Panc1 (cell line): Measurements from ENCODE around the gene GPC6.

Experiments
- POLR2AphosphoS5 ChIP-seq: IDR thresholded peaks from 2 replicates; pipeline ENCODE4 v1.6.1; 2012; ENCODE audit warnings: mild to moderate bottlenecking, low read depth, low read length, moderate library complexity
- TF ChIP-seq, protein P1 (sequence below): fragments of 450-650 bp; IDR thresholded peaks from 2 replicates; pipeline ENCODE4 v1.5.1; 2017; ENCODE audit warnings: mild to moderate bottlenecking

DNA sequence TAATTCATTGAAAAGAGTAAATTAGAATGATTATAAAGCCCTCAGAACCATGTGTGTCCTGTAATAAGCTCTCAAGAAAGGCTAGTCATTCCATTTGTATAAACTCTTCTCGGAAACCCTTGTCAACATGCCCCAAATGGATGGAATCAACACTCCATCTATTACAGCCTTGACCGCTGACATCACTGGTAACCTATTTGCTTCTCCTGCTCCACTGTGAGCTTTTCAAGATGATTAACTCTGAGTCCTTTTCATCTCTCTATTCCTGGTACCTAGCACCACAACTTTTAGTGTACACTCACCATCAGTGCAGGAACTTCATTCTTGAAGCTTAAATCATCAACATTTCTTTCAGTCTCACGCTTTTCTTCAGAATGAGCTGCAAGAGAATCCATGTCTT lies 640.9 kb downstream of the GPC6 start:
- TF ChIP-seq POLR2AphosphoS5: no peak
- TF ChIP-seq, protein P1, sequence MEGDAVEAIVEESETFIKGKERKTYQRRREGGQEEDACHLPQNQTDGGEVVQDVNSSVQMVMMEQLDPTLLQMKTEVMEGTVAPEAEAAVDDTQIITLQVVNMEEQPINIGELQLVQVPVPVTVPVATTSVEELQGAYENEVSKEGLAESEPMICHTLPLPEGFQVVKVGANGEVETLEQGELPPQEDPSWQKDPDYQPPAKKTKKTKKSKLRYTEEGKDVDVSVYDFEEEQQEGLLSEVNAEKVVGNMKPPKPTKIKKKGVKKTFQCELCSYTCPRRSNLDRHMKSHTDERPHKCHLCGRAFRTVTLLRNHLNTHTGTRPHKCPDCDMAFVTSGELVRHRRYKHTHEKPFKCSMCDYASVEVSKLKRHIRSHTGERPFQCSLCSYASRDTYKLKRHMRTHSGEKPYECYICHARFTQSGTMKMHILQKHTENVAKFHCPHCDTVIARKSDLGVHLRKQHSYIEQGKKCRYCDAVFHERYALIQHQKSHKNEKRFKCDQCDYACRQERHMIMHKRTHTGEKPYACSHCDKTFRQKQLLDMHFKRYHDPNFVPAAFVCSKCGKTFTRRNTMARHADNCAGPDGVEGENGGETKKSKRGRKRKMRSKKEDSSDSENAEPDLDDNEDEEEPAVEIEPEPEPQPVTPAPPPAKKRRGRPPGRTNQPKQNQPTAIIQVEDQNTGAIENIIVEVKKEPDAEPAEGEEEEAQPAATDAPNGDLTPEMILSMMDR: no peak
